Mucosa of descending colon (tissue), 3 donors: ENCODE results near the gene VPS16. TPM values are rescaled to one million over a fixed set of nuclear protein-coding genes. Genes with fewer than 3 reads are reported as not detected.
"Not testable (repeated sequence)": the region's sequence is repeated elsewhere in the genome, so short reads cannot be mapped to it uniquely, and the experiment has no call there.

Experiments
- ATAC-seq: fragments of 200-7000 bp; cut with Tn5 transposase; one replicate; pipeline ENCODE4 v1.9.1; 2020; ENCODE audit warnings: mild to moderate bottlenecking, moderate library complexity
- DNase-seq, 3 donors: peaks; one replicate each; pipeline ENCODE4 v3.0.0-alpha.2; 2020
- H3K36me3 ChIP-seq: fragments of 200-600 bp; one replicate; pipeline ENCODE4 v1.8.0; 2021; ENCODE audit warnings: low read depth, mild to moderate bottlenecking
- H3K4me1 ChIP-seq: fragments of 200-600 bp; one replicate; pipeline ENCODE4 v1.8.0; 2021; ENCODE audit warnings: low read depth, mild to moderate bottlenecking
- H3K4me3 ChIP-seq: fragments of 200-600 bp; one replicate; pipeline ENCODE4 v1.8.0; 2021; ENCODE audit warnings: mild to moderate bottlenecking
- H3K9me3 ChIP-seq: fragments of 200-600 bp; one replicate; pipeline ENCODE4 v1.8.0; 2021; ENCODE audit warnings: mild to moderate bottlenecking
- CTCF ChIP-seq: fragments of 200-600 bp; IDR thresholded peaks from one replicate; pipeline ENCODE4 v1.8.0; 2022; ENCODE audit warnings: antibody characterized with exemption, mild to moderate bottlenecking
- intact Hi-C, 2 donors: fragments of 100-400 bp; cut with DNase I in 1 of 2; cut with micrococcal nuclease in 1 of 2; formaldehyde crosslinking; loops; one replicate each; pipeline versions ENCODE4 v1.11.0 to v1.11.1; 2022; cut with DNase I, micrococcal nuclease
- total RNA-seq, 3 donors: library from RNA; stranded (reverse); fragmentation: NEBNext Ultra II Directional in 2 of 3; extraction: Animal tissue kit (Norgen Biotek cat#: 25700) in 2 of 3; gene quantifications; one replicate each; pipeline versions ENCODE4 v1.2.1 to v1.2.4, GENCODE V29; 2021 to 2023
- donor health status: DM: no; HTN: no; CAD: no; lungs with moderate emphysema.
- donor health status: DM: no; HTN: no; CAD: no.
- donor health status: DM: no; HTN: yes; CAD: no.

VPS16 gene
- total RNA-seq, 3 donors from 2014 or later, result 36.9 to 52.0 (median 38.5) TPM

- TF ChIP-seq CTCF, result no peak
- ATAC-seq (no peak), DNase-seq (no peak)
- intact Hi-C loops, result no loop called here
- no peaks in the 10 kb centered on the region for H3K9me3 ChIP-seq
- H3K36me3 ChIP-seq, result no peaks in the 10 kb centered on the region
- peaks cover 19% of the 10 kb centered on the region for H3K4me1 ChIP-seq
- no peak overlapping the region for H3K4me3 ChIP-seq
These were observed 35.5 kb upstream of the VPS16 start for GRCh38 chr20:2804852-2805688.

- no peak overlapping the region for H3K4me3 ChIP-seq
- no peak for TF ChIP-seq CTCF
- no peaks in the 10 kb centered on the region for H3K36me3 ChIP-seq
- peaks cover 12% of the 10 kb centered on the region for H3K4me1 ChIP-seq
- ATAC-seq (peak; percentile 39), DNase-seq (no peak)
- H3K9me3 ChIP-seq, result no peaks in the 10 kb centered on the region
- intact Hi-C loops, result no loop called here
These were observed 34.7 kb upstream of the VPS16 start for GRCh38 chr20:2805689-2806350.

GRCh38 chr20:2806351-2806701 is 34.2 kb upstream of the VPS16 start:
- no peaks in the 10 kb centered on the region for H3K9me3 ChIP-seq
- intact Hi-C loops, result no loop called here
- ATAC-seq (peak; percentile 81), DNase-seq (peak in 1 of 3 donors; percentile 40)
- H3K36me3 ChIP-seq, result no peaks in the 10 kb centered on the region
- no peak for TF ChIP-seq CTCF
- H3K4me1 ChIP-seq, result peaks cover 7% of the 10 kb centered on the region
- no peak overlapping the region for H3K4me3 ChIP-seq

- no peak for DNase-seq
- Histone ChIP-seq H3K4me3 (no peak overlapping the region), H3K9me3 (no peaks in the 10 kb centered on the region), H3K36me3 (no peaks in the 10 kb centered on the region), H3K4me1 (peaks cover 7% of the 10 kb centered on the region)
- no peak for ATAC-seq
- TF ChIP-seq CTCF, result no peak
- intact Hi-C loops, result no loop called here
These were observed 33.5 kb upstream of the VPS16 start for GRCh38 chr20:2807019-2807418.

- intact Hi-C loops, H3K9me3 ChIP-seq, DNase-seq, H3K36me3 ChIP-seq, ATAC-seq, H3K4me3 ChIP-seq, H3K4me1 ChIP-seq: not testable (repeated sequence)
These were observed 32.6 kb upstream of the VPS16 start for GRCh38 chr20:2807929-2808328.

GRCh38 chr20:2809690-2810089 is 30.9 kb upstream of the VPS16 start:
- ATAC-seq (no peak), DNase-seq (no peak)
- no peak for TF ChIP-seq CTCF
- Histone ChIP-seq H3K36me3 (no peaks in the 10 kb centered on the region), H3K4me1 (peaks cover 7% of the 10 kb centered on the region), H3K4me3 (no peak overlapping the region), H3K9me3 (no peaks in the 10 kb centered on the region)
- intact Hi-C loops, result no loop called here
